HEK293 (cell line): ENCODE measurements around the gene YWHAG.
A peak's percentile ranks its signal among the peaks of the same experiment; 100 is the strongest.

Experiments
- KLF7 ChIP-seq: fragments of 450-650 bp; formaldehyde crosslinking; IDR thresholded peaks from 2 replicates; pipeline ENCODE4 v1.5.1; 2016; ENCODE audit warnings: missing biosample characterization, missing genetic modification characterization, borderline replicate concordance
- MZF1 ChIP-seq: fragments of 450-650 bp; formaldehyde crosslinking; IDR thresholded peaks from 2 replicates; pipeline ENCODE4 v1.5.1; 2017; ENCODE audit warnings: missing biosample characterization, missing genetic modification characterization, borderline replicate concordance
- PBX3 ChIP-seq: sonication (generic); formaldehyde crosslinking; IDR thresholded peaks from 2 replicates; pipeline ENCODE4 v1.8.1; 2022; ENCODE audit warnings: mild to moderate bottlenecking, moderate library complexity, missing genetic modification reagents
- ZBTB10 ChIP-seq: fragments of 450-650 bp; formaldehyde crosslinking; IDR thresholded peaks from 2 replicates; pipeline ENCODE4 v1.5.1; 2016; ENCODE audit warnings: missing biosample characterization, missing genetic modification characterization
- ZBTB26 ChIP-seq: fragments of 450-650 bp; formaldehyde crosslinking; optimal IDR thresholded peaks from 2 replicates; pipeline ENCODE3; 2016; ENCODE audit warnings: missing biosample characterization, mild to moderate bottlenecking, missing genetic modification characterization
- ZBTB49 ChIP-seq: fragments of 450-650 bp; formaldehyde crosslinking; IDR thresholded peaks from 2 replicates; pipeline ENCODE4 v1.5.1; 2016; ENCODE audit warnings: missing biosample characterization, missing genetic modification characterization, low read depth
- ZBTB7A ChIP-seq: fragments of 450-650 bp; formaldehyde crosslinking; IDR thresholded peaks from 2 replicates; pipeline ENCODE4 v1.5.1; 2016; ENCODE audit warnings: low read depth, missing biosample characterization, missing genetic modification characterization
- ZBTB8A ChIP-seq: fragments of 450-650 bp; formaldehyde crosslinking; IDR thresholded peaks from 2 replicates; pipeline ENCODE4 v1.5.1; 2016; ENCODE audit warnings: missing biosample characterization, missing genetic modification characterization
- ZFP69B ChIP-seq: fragments of 450-650 bp; formaldehyde crosslinking; IDR thresholded peaks from 2 replicates; pipeline ENCODE4 v1.5.1; 2016; ENCODE audit warnings: missing biosample characterization, missing genetic modification characterization
- ZNF10 ChIP-seq: fragments of 450-650 bp; formaldehyde crosslinking; IDR thresholded peaks from 2 replicates; pipeline ENCODE4 v1.5.1; 2017; ENCODE audit warnings: missing biosample characterization, missing genetic modification characterization
- ZNF138 ChIP-seq: fragments of 450-650 bp; formaldehyde crosslinking; IDR thresholded peaks from 2 replicates; pipeline ENCODE4 v1.5.1; 2016; ENCODE audit warnings: missing biosample characterization, missing genetic modification characterization, borderline replicate concordance
- ZNF16 ChIP-seq: fragments of 450-650 bp; formaldehyde crosslinking; IDR thresholded peaks from 2 replicates; pipeline ENCODE4 v1.5.1; 2016; ENCODE audit warnings: low read depth, missing biosample characterization, missing genetic modification characterization
- ZNF169 ChIP-seq: fragments of 450-650 bp; formaldehyde crosslinking; IDR thresholded peaks from 2 replicates; pipeline ENCODE4 v1.5.1; 2016; ENCODE audit warnings: missing biosample characterization, missing genetic modification characterization
- ZNF174 ChIP-seq: fragments of 450-650 bp; formaldehyde crosslinking; IDR thresholded peaks from 2 replicates; pipeline ENCODE4 v1.5.0; 2017; ENCODE audit warnings: missing biosample characterization, mild to moderate bottlenecking, missing genetic modification characterization
- ZNF223 ChIP-seq: fragments of 450-650 bp; formaldehyde crosslinking; IDR thresholded peaks from 2 replicates; pipeline ENCODE4 v1.5.1; 2016; ENCODE audit warnings: missing biosample characterization, missing genetic modification characterization
- ZNF292 ChIP-seq: fragments of 450-650 bp; formaldehyde crosslinking; IDR thresholded peaks from 2 replicates; pipeline ENCODE4 v1.5.1; 2016; ENCODE audit warnings: low read depth, missing biosample characterization, missing genetic modification characterization, borderline replicate concordance
- ZNF416 ChIP-seq: fragments of 450-650 bp; formaldehyde crosslinking; IDR thresholded peaks from 2 replicates; pipeline ENCODE4 v1.5.1; 2016; ENCODE audit warnings: missing biosample characterization, missing genetic modification characterization
- ZNF521 ChIP-seq: fragments of 450-650 bp; formaldehyde crosslinking; IDR thresholded peaks from 2 replicates; pipeline ENCODE4 v1.5.1; 2017; ENCODE audit warnings: missing biosample characterization, mild to moderate bottlenecking, missing genetic modification characterization
- ZNF529 ChIP-seq: fragments of 450-650 bp; formaldehyde crosslinking; IDR thresholded peaks from 2 replicates; pipeline ENCODE4 v1.5.1; 2017; ENCODE audit warnings: missing genetic modification characterization, missing biosample characterization; ENCODE audit not compliant: insufficient replicate concordance
- ZNF585B ChIP-seq: fragments of 450-650 bp; formaldehyde crosslinking; IDR thresholded peaks from 2 replicates; pipeline ENCODE4 v1.5.1; 2016; ENCODE audit warnings: missing biosample characterization, missing genetic modification characterization
- ZNF600 ChIP-seq: fragments of 450-650 bp; formaldehyde crosslinking; IDR thresholded peaks from 2 replicates; pipeline ENCODE4 v1.5.1; 2016; ENCODE audit warnings: missing biosample characterization, missing genetic modification characterization
- ZNF660 ChIP-seq: fragments of 450-650 bp; IDR thresholded peaks from 2 replicates; pipeline ENCODE4 v1.5.1; 2018; ENCODE audit warnings: missing biosample characterization, mild to moderate bottlenecking, missing genetic modification characterization
- ZNF76 ChIP-seq: fragments of 450-650 bp; formaldehyde crosslinking; IDR thresholded peaks from 2 replicates; pipeline ENCODE4; 2016; ENCODE audit warnings: low read depth, missing biosample characterization, missing genetic modification characterization, borderline replicate concordance
- ZNF776 ChIP-seq: fragments of 450-650 bp; formaldehyde crosslinking; IDR thresholded peaks from 2 replicates; pipeline ENCODE4 v1.5.0; 2017; ENCODE audit warnings: missing biosample characterization, missing genetic modification characterization, borderline replicate concordance
- ZNF777 ChIP-seq: fragments of 450-650 bp; formaldehyde crosslinking; IDR thresholded peaks from 2 replicates; pipeline ENCODE4 v1.5.1; 2017; ENCODE audit warnings: missing biosample characterization, missing genetic modification characterization, borderline replicate concordance
- TF ChIP-seq, protein P1 (sequence below): fragments of 450-650 bp; formaldehyde crosslinking; IDR thresholded peaks from 2 replicates; pipeline ENCODE4 v1.5.1; 2016; ENCODE audit warnings: missing biosample characterization, missing genetic modification characterization, borderline replicate concordance
- TF ChIP-seq, protein P2 (sequence below): fragments of 450-650 bp; formaldehyde crosslinking; IDR thresholded peaks from 2 replicates; pipeline ENCODE4 v1.5.1; 2017; ENCODE audit warnings: missing biosample characterization, missing genetic modification characterization

The YWHAG gene

GRCh38 chr7:76314042-76314721 is 44.6 kb downstream of the YWHAG start (continued):
- TF ChIP-seq ZNF138, result no peak
- TF ChIP-seq ZNF223 (tag by site-specific recombination), result no peak
- TF ChIP-seq ZNF76 (tag by site-specific recombination), result peak; percentile 39; the same call in 1 of the 2 replicates
- TF ChIP-seq ZNF777 (tag by site-specific recombination), result no peak
- TF ChIP-seq ZNF292 (tag by site-specific recombination), result no peak
- TF ChIP-seq ZNF174 (tag by site-specific recombination), result no peak
- TF ChIP-seq PBX3, result no peak
- 0 out of 2 replicates have a peak, but pooled peaks have one; percentile 28 for TF ChIP-seq ZBTB8A (tag by site-specific recombination)
- TF ChIP-seq, protein P1, sequence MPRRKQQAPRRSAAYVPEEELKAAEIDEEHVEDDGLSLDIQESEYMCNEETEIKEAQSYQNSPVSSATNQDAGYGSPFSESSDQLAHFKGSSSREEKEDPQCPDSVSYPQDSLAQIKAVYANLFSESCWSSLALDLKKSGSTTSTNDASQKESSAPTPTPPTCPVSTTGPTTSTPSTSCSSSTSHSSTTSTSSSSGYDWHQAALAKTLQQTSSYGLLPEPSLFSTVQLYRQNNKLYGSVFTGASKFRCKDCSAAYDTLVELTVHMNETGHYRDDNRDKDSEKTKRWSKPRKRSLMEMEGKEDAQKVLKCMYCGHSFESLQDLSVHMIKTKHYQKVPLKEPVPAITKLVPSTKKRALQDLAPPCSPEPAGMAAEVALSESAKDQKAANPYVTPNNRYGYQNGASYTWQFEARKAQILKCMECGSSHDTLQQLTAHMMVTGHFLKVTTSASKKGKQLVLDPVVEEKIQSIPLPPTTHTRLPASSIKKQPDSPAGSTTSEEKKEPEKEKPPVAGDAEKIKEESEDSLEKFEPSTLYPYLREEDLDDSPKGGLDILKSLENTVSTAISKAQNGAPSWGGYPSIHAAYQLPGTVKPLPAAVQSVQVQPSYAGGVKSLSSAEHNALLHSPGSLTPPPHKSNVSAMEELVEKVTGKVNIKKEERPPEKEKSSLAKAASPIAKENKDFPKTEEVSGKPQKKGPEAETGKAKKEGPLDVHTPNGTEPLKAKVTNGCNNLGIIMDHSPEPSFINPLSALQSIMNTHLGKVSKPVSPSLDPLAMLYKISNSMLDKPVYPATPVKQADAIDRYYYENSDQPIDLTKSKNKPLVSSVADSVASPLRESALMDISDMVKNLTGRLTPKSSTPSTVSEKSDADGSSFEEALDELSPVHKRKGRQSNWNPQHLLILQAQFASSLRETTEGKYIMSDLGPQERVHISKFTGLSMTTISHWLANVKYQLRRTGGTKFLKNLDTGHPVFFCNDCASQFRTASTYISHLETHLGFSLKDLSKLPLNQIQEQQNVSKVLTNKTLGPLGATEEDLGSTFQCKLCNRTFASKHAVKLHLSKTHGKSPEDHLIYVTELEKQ, result no peak
- no peak for TF ChIP-seq ZNF521 (tag by site-specific recombination)
- TF ChIP-seq ZNF529 (tag by site-specific recombination), result no peak
- no peak for TF ChIP-seq MZF1
- TF ChIP-seq ZNF600 (tag by site-specific recombination), result peak; percentile 70
- no peak for TF ChIP-seq ZNF585B (tag by site-specific recombination)
- no peak for TF ChIP-seq ZNF776
- TF ChIP-seq ZNF16 (tag by site-specific recombination), result no peak
- TF ChIP-seq ZNF10 (tag by site-specific recombination), result no peak
- TF ChIP-seq ZFP69B (tag by site-specific recombination), result 0 out of 2 replicates have a peak, but pooled peaks have one; percentile 30
- TF ChIP-seq, protein P2, sequence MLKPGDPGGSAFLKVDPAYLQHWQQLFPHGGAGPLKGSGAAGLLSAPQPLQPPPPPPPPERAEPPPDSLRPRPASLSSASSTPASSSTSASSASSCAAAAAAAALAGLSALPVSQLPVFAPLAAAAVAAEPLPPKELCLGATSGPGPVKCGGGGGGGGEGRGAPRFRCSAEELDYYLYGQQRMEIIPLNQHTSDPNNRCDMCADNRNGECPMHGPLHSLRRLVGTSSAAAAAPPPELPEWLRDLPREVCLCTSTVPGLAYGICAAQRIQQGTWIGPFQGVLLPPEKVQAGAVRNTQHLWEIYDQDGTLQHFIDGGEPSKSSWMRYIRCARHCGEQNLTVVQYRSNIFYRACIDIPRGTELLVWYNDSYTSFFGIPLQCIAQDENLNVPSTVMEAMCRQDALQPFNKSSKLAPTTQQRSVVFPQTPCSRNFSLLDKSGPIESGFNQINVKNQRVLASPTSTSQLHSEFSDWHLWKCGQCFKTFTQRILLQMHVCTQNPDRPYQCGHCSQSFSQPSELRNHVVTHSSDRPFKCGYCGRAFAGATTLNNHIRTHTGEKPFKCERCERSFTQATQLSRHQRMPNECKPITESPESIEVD (tag by site-specific recombination), result no peak
- TF ChIP-seq ZNF416, result no peak
- no peak for TF ChIP-seq ZBTB49 (tag by site-specific recombination)
- TF ChIP-seq ZBTB26, result no peak
- no peak for TF ChIP-seq ZBTB7A (tag by site-specific recombination)
- no peak for TF ChIP-seq KLF7 (tag by site-specific recombination)
- no peak for TF ChIP-seq ZBTB10
- TF ChIP-seq ZNF660, result peak; percentile 84
- no peak for TF ChIP-seq ZNF169 (tag by site-specific recombination)
